ENCODE results near the gene IPO13. TPM values are rescaled to one million over a fixed set of nuclear protein-coding genes. Genes with fewer than 3 reads are reported as not detected.

The IPO13 gene
- total RNA-seq, 2 donors from 2014 or later = 22.2 to 34.3 TPM

DNA sequence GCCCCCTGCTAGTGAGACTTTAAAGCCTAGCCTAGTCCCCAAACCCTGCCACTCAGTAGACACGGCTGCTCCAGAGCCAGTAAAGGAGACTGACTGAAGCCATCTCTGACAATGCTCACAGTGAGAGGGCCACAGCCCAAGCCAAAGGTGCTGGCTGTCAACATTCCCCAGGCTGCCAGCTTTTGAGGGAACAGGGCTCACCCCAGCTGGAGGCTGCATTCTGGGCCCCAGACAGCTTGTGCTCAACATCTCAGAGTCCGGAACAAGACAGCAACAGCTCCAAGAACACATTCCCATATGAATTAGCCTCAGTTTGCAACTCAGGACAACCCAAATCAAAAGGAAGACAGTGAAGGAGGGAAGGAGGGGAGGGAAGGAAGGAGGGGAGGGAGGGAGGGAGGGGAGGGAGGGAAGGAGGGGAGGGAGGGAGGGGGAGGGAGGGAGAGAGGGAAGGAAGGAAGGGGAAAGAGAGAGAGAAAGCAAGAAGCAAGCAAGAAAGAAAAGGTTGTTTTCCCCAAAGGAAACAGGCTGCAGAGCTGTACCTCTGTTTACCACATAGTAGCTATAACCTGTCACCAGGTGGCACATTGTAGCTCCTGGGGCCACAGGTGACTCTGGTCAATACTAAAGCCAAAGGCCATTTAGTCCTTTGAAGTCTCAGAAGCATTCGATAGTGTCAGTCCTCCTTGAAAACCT lies 7.7 kb upstream of the IPO13 start:
- no peak overlapping the region for H3K4me3 ChIP-seq
- no peak overlapping the region for H3K27ac ChIP-seq
- TF ChIP-seq, protein P1, sequence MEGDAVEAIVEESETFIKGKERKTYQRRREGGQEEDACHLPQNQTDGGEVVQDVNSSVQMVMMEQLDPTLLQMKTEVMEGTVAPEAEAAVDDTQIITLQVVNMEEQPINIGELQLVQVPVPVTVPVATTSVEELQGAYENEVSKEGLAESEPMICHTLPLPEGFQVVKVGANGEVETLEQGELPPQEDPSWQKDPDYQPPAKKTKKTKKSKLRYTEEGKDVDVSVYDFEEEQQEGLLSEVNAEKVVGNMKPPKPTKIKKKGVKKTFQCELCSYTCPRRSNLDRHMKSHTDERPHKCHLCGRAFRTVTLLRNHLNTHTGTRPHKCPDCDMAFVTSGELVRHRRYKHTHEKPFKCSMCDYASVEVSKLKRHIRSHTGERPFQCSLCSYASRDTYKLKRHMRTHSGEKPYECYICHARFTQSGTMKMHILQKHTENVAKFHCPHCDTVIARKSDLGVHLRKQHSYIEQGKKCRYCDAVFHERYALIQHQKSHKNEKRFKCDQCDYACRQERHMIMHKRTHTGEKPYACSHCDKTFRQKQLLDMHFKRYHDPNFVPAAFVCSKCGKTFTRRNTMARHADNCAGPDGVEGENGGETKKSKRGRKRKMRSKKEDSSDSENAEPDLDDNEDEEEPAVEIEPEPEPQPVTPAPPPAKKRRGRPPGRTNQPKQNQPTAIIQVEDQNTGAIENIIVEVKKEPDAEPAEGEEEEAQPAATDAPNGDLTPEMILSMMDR (IDR thresholded peaks at IDR 0.05) = no peak
- H3K4me1 ChIP-seq (ENCODE audit: control insufficient read depth in 1 of 2, low read depth in 2 of 2) = peaks cover 4 to 6% of the 10 kb centered on the region in 2 donors
- ATAC-seq (ENCODE audit: insufficient number of reproducible peaks, low FRiP score, low read depth) (no peak), DNase-seq (ENCODE audit: low spot score) (no peak)
- no peaks in the 10 kb centered on the region for H3K36me3 ChIP-seq
- H3K27me3 ChIP-seq (replicated peaks; ENCODE audit: insufficient read depth) = no peaks in the 10 kb centered on the region
- no peaks in the 10 kb centered on the region for H3K9me3 ChIP-seq

- Histone ChIP-seq H3K27ac (no peak overlapping the region), H3K36me3 (no peaks in the 10 kb centered on the region), H3K4me1 (ENCODE audit: control insufficient read depth in 1 of 2, low read depth in 2 of 2) (peaks cover 9 to 22% of the 10 kb centered on the region in 2 donors), H3K9me3 (no peaks in the 10 kb centered on the region), H3K27me3 (replicated peaks; ENCODE audit: insufficient read depth) (no peaks in the 10 kb centered on the region), H3K4me3 (no peak overlapping the region)
- TF ChIP-seq, protein P1 (IDR thresholded peaks at IDR 0.05) = no peak
- ATAC-seq (ENCODE audit: insufficient number of reproducible peaks, low FRiP score, low read depth) (no peak), DNase-seq (ENCODE audit: low spot score) (no peak)
Observed at GRCh38 chr1:43942411-43942810, 4.3 kb upstream of the IPO13 start.

DNA sequence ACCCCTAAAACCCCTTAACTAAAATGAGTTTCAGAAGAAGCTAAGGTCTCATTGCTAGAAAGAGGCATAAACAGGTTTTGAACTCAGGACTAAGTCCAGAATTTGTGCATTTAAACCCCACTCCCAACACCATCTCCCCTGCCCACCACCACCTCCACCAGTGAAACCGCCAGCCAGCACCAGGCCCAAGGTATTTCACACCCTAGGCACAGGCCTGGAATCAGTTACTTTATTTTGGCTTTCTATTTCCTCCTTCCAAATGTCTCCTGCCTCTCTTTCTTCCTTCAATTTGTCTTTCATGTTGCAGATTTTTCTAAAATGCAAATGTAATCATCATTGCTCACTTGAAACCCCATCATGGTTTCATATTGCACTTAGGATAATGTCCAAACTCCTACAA lies 1.9 kb upstream of the IPO13 start:
- Histone ChIP-seq H3K27ac (no peak overlapping the region), H3K9me3 (no peaks in the 10 kb centered on the region), H3K4me3 (no peak overlapping the region), H3K27me3 (replicated peaks; ENCODE audit: insufficient read depth) (no peaks in the 10 kb centered on the region), H3K36me3 (peaks cover 3% of the 10 kb centered on the region), H3K4me1 (ENCODE audit: control insufficient read depth in 1 of 2, low read depth in 2 of 2) (peaks cover 21 to 39% of the 10 kb centered on the region in 2 donors)
- DNase-seq (ENCODE audit: low spot score) (no peak), ATAC-seq (ENCODE audit: insufficient number of reproducible peaks, low FRiP score, low read depth) (no peak)
- TF ChIP-seq, protein P1 (IDR thresholded peaks at IDR 0.05) = no peak

GRCh38 chr1:43945674-43946235 lies 995 bp upstream of the IPO13 start:
- H3K27me3 ChIP-seq (replicated peaks; ENCODE audit: insufficient read depth) = no peaks in the 10 kb centered on the region
- peak overlapping the region; percentile 93 to 98 for H3K27ac ChIP-seq
- H3K4me1 ChIP-seq (ENCODE audit: control insufficient read depth in 1 of 2, low read depth in 2 of 2) = peaks cover 21 to 39% of the 10 kb centered on the region in 2 donors
- H3K36me3 ChIP-seq = peaks cover 7% of the 10 kb centered on the region
- H3K9me3 ChIP-seq = no peaks in the 10 kb centered on the region
- TF ChIP-seq, protein P1 (IDR thresholded peaks at IDR 0.05) = no peak
- ATAC-seq (ENCODE audit: insufficient number of reproducible peaks, low FRiP score, low read depth) (no peak), DNase-seq (ENCODE audit: low spot score) (no peak)
- peak overlapping the region; percentile 89 for H3K4me3 ChIP-seq

DNA sequence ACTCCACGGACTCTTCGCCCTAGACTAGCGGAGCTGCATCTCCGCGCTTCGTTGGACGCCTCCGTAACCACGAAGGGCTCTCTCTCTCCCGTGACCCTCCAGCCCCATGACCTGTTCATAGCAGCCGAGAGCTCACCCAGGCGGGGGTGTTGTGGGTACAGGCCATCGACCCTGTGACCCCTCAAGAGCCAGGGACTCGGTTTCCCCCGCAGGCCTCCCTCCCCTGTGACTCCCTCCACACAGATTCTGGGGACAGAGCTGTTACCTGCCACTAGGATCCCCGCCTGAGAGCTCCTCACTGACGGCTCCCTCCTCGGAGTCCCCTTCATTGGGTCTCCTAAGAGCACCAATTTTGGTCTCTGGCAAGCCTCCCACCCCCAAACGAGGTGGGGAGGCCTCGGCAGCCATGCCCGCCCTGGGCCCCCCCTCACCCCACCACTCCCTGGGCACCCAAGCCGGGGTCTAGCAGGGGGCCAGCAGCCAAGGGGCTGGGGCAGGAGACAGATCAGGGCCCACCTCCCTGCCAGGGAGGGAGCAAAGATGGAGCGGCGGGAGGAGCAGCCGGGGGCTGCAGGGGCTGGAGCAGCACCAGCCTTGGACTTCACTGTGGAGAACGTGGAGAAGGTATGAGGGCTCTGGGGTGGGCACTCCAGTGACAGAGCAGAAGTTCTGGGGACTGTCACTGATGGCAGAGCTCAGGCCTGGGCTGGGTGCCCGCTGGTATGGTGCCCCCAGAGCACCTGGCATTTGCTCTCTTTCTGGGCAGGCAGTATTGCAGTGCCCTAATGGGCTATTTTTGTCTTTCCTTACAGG lies 517 bp downstream of the IPO13 start:
- H3K27ac ChIP-seq = peak overlapping the region; percentile 93 to 98
- peak overlapping the region; percentile 89 for H3K4me3 ChIP-seq
- ATAC-seq (ENCODE audit: insufficient number of reproducible peaks, low FRiP score, low read depth) (no peak), DNase-seq (ENCODE audit: low spot score) (no peak)
- peaks cover 21 to 39% of the 10 kb centered on the region in 2 donors for H3K4me1 ChIP-seq (ENCODE audit: control insufficient read depth in 1 of 2, low read depth in 2 of 2)
- TF ChIP-seq, protein P1 (IDR thresholded peaks at IDR 0.05) = no peak
- no peaks in the 10 kb centered on the region for H3K9me3 ChIP-seq
- no peaks in the 10 kb centered on the region for H3K27me3 ChIP-seq (replicated peaks; ENCODE audit: insufficient read depth)
- H3K36me3 ChIP-seq = peaks cover 7% of the 10 kb centered on the region
